Mammary epithelial cell (primary cell): ENCODE measurements around the gene NUMBL.

Source experiments
- EZH2 ChIP-seq: IDR thresholded peaks from 2 replicates; pipeline ENCODE4 v1.6.1; 2012; ENCODE audit warnings: low read length, inconsistent platforms, borderline replicate concordance
- TF ChIP-seq, protein P1 (sequence below), 2 donors: IDR thresholded peaks in 1 of 2; conservative IDR thresholded peaks in 1 of 2; 2 replicates each; pipeline ENCODE4 v1.5.1; 2011 to 2012; ENCODE audit warnings: inconsistent platforms in 2 of 2, low read length in 2 of 2, mild to moderate bottlenecking in 2 of 2, control low read depth in 1 of 2, low read depth in 1 of 2; ENCODE audit not compliant: insufficient read depth in 1 of 2; ENCODE audit errors: extremely low read depth in 1 of 2

DNA sequence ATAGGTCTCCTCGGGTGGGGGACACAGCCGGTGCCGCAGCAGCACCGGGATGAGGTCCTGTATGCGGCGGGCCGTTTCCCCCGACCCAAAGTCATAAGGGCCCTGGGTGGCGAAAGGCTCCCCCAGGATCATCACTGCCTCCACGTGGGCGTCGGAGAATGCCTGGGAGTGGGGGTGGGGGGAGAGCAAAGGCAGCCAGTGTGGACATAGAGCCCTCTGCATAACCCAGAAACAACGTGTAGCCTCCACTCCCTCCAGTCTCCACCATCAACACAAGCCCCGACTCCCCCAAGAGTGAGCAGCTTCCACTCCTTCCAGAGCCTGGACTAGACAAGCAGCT, 1.7 kb upstream of the NUMBL start:
- TF ChIP-seq, protein P1, sequence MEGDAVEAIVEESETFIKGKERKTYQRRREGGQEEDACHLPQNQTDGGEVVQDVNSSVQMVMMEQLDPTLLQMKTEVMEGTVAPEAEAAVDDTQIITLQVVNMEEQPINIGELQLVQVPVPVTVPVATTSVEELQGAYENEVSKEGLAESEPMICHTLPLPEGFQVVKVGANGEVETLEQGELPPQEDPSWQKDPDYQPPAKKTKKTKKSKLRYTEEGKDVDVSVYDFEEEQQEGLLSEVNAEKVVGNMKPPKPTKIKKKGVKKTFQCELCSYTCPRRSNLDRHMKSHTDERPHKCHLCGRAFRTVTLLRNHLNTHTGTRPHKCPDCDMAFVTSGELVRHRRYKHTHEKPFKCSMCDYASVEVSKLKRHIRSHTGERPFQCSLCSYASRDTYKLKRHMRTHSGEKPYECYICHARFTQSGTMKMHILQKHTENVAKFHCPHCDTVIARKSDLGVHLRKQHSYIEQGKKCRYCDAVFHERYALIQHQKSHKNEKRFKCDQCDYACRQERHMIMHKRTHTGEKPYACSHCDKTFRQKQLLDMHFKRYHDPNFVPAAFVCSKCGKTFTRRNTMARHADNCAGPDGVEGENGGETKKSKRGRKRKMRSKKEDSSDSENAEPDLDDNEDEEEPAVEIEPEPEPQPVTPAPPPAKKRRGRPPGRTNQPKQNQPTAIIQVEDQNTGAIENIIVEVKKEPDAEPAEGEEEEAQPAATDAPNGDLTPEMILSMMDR (conservative IDR thresholded peaks at IDR 0.05 in 1 of 2, IDR thresholded peaks at IDR 0.05 in 1 of 2; ENCODE audit: extremely low read depth in 1 of 2, insufficient read depth in 1 of 2, low read depth in 1 of 2, low read length in 2 of 2): no peak
- no peak for TF ChIP-seq EZH2
